Activated T-cell treated with anti-CD3 and anti-CD28 coated beads, Interleukin-2, amount 50 U/mL, for 72 hours (primary cell): ENCODE data around the gene MTERF4. TPM values are rescaled to one million over a fixed set of nuclear protein-coding genes. Genes with fewer than 3 reads are reported as not detected.
"Not testable (repeated sequence)": the region's sequence is repeated elsewhere in the genome, so short reads cannot be mapped to it uniquely, and the experiment has no call there.

Experiments
- ATAC-seq, 2 donors: fragments of 150-1000 bp; cut with Tn5 transposase; replicated peaks in 1 of 2; 2 replicates each; pipeline ENCODE4 v1.10.0; 2021; ENCODE audit warnings: moderate library complexity in 2 of 2, mild to moderate bottlenecking in 1 of 2
- DNase-seq, 2 donors: peaks; one replicate each; pipeline ENCODE4 v3.0.0; 2021 to 2022; ENCODE audit warnings: mixed read lengths in 1 of 2
- H3K27ac Mint-ChIP-seq: one replicate; pipeline ENCODE4 v1.8.0; 2022; ENCODE audit warnings: mild to moderate bottlenecking, moderate library complexity, mixed read lengths
- H3K27me3 Mint-ChIP-seq: one replicate; pipeline ENCODE4 v1.8.0; 2022; ENCODE audit warnings: low read depth, mixed read lengths
- H3K36me3 Mint-ChIP-seq, 2 donors: one replicate each; pipeline ENCODE4 v1.8.0; 2022; ENCODE audit warnings: mixed read lengths in 2 of 2, mild to moderate bottlenecking in 1 of 2; ENCODE audit not compliant: insufficient read depth in 2 of 2
- H3K4me1 Mint-ChIP-seq: one replicate; pipeline ENCODE4 v1.8.0; 2022; ENCODE audit warnings: low read depth, mixed read lengths
- H3K4me3 Mint-ChIP-seq, 2 donors: one replicate each; pipeline ENCODE4 v1.8.0; 2022; ENCODE audit warnings: mild to moderate bottlenecking in 2 of 2, mixed read lengths in 2 of 2, moderate library complexity in 2 of 2
- H3K9me3 Mint-ChIP-seq, 2 donors: one replicate each; pipeline ENCODE4 v1.8.0; 2022; ENCODE audit warnings: mixed read lengths in 2 of 2
- total RNA-seq, 2 donors: library from RNA; stranded (reverse); gene quantifications; one replicate each; pipeline ENCODE4 v1.2.3, GENCODE V29; 2022

MTERF4 gene
- total RNA-seq, 2 donors from 2014 or later: 48.7 to 53.7 TPM

DNA sequence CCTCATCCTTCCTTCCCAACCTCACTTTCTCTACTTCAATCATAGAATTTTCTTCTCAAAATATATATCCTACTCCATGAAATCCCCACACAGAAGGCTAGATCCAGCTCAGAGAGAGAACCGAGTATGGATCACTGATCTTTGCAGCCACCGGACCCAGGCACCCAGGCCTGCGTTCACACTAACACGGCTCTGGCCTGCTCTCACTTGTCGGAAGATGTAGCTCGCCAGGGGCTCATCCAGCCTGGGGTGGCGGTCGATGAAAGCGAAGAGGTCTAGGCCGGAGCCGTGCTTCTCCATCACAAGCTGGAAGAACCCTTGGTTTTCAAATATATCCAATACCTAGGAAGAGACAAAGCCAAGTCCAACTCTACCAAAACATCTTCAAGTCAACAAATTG is 12.7 kb upstream of the MTERF4 start:
- ATAC-seq (no peak), DNase-seq (no peak)
- Mint-ChIP-seq H3K4me1 (peaks cover 22% of the 10 kb centered on the region), H3K9me3 (no peaks in the 10 kb centered on the region), H3K27ac (peak overlapping the region; percentile 43), H3K4me3 (no peak overlapping the region), H3K36me3 (peaks cover 20 to 30% of the 10 kb centered on the region in 2 donors), H3K27me3 (no peaks in the 10 kb centered on the region)

DNA sequence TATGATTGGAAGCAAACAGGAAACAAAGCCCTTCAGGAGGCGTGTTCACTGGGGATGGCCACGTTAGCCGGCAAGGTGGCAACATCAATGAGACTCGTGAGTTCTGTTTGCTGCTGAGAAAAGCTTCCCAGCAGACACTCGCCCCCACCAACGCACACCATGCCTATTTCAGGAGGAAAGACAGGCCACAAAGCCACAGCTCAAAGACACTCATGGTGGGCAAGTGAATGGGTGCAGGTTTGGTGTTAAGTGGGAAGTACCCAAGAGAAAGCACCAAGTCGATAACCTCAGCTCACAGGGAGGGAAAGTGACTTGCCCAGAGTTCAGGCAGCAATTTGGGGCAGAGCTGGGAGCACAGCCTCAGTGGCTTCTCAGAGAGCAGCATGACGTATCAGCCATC is 10.5 kb upstream of the MTERF4 start:
- Mint-ChIP-seq H3K27me3 (no peaks in the 10 kb centered on the region), H3K27ac (peak overlapping the region; percentile 11), H3K4me3 (peak overlapping the region; percentile 67 to 84), H3K9me3 (no peaks in the 10 kb centered on the region), H3K36me3 (peaks cover 24 to 42% of the 10 kb centered on the region in 2 donors), H3K4me1 (peaks cover 44% of the 10 kb centered on the region)
- ATAC-seq: peak; percentile 76 to 78
- peak; percentile 67 to 73 for DNase-seq

DNA sequence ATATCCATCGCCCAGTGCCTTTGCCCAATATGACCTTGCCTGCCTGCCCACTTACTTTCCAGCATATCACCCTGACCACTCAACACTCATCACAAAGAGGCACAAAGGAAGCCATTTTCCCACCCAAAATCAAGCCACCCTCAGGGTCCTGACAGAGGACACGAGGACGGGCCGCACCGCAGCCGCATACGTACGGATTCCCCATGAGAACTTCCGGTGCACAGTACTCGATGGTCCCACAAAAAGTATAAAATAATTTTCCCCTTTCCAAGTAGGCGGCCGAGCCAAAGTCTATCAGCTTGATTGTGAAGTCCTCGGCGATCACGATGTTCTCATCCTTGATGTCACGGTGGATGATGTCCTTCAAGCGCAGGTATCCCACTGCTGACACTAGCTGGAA is 10.0 kb upstream of the MTERF4 start:
- Mint-ChIP-seq H3K9me3 (no peaks in the 10 kb centered on the region), H3K27me3 (no peaks in the 10 kb centered on the region), H3K4me3 (peak overlapping the region; percentile 67 to 84), H3K36me3 (peaks cover 24 to 42% of the 10 kb centered on the region in 2 donors), H3K27ac (peak overlapping the region; percentile 11), H3K4me1 (peaks cover 44% of the 10 kb centered on the region)
- DNase-seq: no peak
- ATAC-seq: no peak

DNA sequence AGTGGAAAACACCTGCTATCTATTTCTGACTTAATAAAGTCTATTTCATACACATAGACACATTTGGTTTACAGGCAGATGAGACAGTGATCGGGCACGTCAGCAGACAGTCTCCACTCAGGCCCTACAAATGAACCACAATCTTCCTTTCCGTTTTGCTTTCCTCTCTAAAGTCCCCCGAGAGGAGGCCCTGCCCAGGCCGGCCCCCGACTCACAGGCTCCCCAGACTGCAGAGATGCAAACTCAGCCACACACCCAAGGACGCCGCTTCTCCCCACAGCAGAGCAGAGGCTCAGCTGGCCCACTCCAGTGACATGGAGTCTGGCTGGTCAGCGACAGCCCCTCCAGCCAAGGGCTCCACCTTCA is 9.3 kb upstream of the MTERF4 start:
- H3K9me3 Mint-ChIP-seq: no peaks in the 10 kb centered on the region
- ATAC-seq: peak in 1 of 2 donors; percentile 22
- H3K4me1 Mint-ChIP-seq: peaks cover 46% of the 10 kb centered on the region
- peak overlapping the region; percentile 67 to 84 for H3K4me3 Mint-ChIP-seq
- peaks cover 21 to 44% of the 10 kb centered on the region in 2 donors for H3K36me3 Mint-ChIP-seq
- H3K27me3 Mint-ChIP-seq: no peaks in the 10 kb centered on the region
- no peak for DNase-seq
- H3K27ac Mint-ChIP-seq: peak overlapping the region; percentile 11

DNA sequence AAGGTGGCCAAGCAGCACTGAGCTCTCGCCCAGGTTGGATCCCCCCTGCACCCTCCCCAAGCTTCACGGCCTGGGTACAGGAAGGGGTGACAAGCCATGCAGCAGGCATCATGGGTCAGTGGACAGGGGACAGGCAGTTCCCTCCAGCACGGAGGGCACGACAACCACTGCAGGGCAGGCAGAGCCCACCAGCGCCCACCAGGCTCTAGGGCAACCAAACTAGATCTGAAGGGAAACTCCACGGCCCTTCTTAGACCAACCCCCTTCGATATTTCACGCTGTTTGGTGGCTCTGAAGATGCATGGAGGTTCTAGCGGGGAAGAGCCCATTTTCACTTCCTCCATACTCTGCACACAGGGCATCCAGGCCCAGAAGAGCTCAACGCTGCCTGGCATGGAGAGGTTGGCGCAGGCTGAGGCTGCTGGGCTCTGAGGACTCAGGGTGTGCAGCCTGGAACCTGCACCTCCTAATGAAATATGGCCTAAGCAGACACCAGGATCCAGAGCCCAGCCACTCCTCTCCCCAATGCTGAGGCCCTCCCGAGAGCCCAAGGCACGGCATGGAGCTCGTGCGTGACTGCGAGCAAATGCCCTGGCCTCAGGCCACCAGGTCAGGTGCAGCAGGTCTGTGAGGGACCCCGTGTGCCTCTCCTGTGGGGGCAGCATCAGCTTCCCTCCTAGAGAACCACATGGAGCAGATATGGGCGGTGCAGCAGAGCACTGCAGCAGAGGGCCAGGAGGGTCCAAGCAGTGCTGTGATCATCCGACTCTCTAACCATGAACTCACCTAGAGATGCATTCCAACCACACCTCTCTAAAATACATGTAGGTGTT is 8.7 kb upstream of the MTERF4 start:
- DNase-seq: no peak
- ATAC-seq: peak in 1 of 2 donors; percentile 19

DNA sequence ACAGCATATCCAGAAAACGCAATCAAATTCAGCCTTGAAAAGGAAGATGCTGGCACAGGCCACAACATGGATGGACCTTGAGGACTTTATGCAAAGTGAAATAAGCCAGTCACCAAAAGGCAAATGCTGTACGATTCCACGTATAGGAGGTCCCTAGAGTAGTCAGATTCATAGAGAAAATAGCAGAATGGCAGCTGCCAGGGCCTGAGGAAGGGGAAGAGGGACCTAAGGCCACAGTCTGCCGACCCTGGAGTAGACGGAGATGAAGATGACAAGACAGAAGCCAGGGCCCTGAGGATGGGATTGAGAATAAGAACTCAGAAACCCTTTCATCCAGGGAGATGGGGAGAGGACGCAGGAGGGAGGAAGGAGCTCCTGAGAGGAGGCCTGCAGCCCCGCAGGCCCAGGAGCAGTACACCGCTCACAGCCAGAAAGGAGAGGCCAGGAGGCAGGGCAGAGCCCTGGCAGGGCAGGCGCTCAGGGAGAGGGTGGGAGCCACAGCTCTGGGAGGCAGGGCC is 8.1 kb upstream of the MTERF4 start:
- Mint-ChIP-seq H3K27me3 (no peaks in the 10 kb centered on the region), H3K4me3 (peak overlapping the region; percentile 67 to 84), H3K4me1 (peaks cover 58% of the 10 kb centered on the region), H3K27ac (peak overlapping the region; percentile 82), H3K9me3 (no peaks in the 10 kb centered on the region), H3K36me3 (peaks cover 18 to 42% of the 10 kb centered on the region in 2 donors)
- no peak for DNase-seq
- no peak for ATAC-seq

More for the DNA sequence above, 8.7 kb upstream of the MTERF4 start:
- Mint-ChIP-seq H3K27me3 (no peaks in the 10 kb centered on the region), H3K4me3 (peak overlapping the region; percentile 67 to 84), H3K36me3 (peaks cover 20 to 39% of the 10 kb centered on the region in 2 donors), H3K9me3 (no peaks in the 10 kb centered on the region), H3K4me1 (peaks cover 51% of the 10 kb centered on the region), H3K27ac (no peak overlapping the region)

DNA sequence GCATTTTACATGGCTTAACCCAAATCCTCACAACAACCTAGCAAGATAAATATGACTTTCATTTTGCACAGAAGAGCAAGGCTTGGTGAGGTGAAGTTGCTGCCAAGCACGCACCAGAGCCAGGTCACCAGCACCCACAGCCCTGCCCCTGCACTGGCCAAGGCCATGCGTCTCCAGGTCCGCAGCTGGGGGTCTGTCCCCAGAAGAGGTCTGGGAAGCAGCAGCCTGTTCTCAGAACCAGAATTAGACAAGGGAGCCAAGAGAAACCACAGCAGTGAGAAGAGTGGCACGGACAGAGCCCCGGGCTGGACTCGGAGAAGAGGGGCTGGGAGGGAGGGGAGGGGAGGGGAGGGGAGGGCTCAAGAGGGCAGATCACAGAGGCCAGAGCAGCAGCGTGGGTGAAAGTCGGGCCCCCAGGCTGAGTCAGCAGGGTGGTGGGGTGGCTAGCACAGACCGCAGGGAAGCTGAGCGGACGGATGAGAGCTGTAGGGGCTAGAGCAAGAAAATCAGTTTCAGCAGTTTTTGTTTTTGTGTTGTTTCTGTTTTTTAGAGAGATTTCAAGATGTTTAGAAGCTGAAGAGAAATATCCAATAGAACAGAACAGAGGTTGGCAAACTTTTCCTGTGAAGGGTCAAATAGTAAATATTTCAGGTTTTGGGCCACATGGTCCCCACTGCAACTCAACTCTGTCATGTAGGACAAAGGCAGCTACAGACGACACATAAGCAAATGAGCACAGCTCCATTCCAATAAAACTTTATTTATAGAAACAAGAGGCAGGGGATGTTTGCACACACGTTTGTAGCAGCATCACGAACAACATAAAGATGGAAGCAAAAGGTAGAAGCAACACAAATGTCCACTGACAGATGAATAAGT is 7.4 kb upstream of the MTERF4 start:
- DNase-seq (peak in 1 of 2 donors; percentile 64), ATAC-seq (peak; percentile 55 to 62)
- Mint-ChIP-seq H3K4me1 (peaks cover 61% of the 10 kb centered on the region), H3K9me3 (no peaks in the 10 kb centered on the region), H3K27me3 (no peaks in the 10 kb centered on the region), H3K4me3 (peak overlapping the region; percentile 67 to 84), H3K36me3 (peaks cover 15 to 37% of the 10 kb centered on the region in 2 donors), H3K27ac (peak overlapping the region; percentile 84)

DNA sequence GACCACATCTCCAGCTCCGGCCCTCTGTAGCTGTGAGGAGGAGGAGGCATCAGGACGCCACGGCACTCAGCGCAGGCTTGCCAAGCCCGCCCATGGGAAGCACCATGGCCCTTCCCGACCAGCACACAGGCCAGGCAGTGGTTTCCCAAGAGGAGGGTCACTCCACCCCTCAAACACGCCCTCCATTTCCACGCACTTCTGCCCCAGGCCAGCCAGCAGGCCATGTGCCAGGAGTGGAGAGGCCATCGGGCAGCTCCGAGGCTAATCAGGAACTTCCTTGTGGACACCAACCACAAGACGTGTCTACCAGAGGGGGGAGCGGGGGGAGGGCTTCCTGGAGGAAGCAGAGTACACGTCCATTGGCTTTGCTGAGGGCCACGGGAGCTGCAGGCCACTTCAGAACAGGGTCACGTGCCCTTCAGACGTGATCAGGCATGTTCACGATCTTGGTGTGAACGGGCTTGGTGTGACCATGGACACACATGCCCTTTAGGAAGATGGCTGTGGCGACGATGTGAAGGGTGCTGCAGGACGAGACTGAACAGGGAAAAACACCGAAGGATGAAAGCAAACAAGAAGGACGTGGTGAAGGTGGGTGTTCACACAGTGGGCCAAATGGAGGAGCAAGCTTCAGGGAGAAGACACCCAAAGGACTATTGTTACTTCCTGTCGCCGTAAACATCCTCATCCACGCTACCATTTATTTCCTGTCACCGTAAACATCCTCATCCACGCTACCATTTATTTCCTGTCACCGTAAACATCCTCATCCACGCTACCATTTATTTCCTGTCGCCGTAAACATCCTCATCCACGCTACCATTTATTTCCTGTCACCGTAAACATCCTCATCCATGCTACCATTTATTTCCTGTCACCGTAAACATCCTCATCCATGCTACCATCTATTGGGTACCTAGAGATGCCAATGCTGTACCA is 6.5 kb upstream of the MTERF4 start:
- Mint-ChIP-seq H3K4me1 (peaks cover 69% of the 10 kb centered on the region), H3K9me3 (no peaks in the 10 kb centered on the region), H3K27me3 (no peaks in the 10 kb centered on the region), H3K4me3 (peak overlapping the region; percentile 67 to 84), H3K27ac (peak overlapping the region; percentile 84), H3K36me3 (peaks cover 15 to 37% of the 10 kb centered on the region in 2 donors)
- ATAC-seq (no peak), DNase-seq (no peak)

DNA sequence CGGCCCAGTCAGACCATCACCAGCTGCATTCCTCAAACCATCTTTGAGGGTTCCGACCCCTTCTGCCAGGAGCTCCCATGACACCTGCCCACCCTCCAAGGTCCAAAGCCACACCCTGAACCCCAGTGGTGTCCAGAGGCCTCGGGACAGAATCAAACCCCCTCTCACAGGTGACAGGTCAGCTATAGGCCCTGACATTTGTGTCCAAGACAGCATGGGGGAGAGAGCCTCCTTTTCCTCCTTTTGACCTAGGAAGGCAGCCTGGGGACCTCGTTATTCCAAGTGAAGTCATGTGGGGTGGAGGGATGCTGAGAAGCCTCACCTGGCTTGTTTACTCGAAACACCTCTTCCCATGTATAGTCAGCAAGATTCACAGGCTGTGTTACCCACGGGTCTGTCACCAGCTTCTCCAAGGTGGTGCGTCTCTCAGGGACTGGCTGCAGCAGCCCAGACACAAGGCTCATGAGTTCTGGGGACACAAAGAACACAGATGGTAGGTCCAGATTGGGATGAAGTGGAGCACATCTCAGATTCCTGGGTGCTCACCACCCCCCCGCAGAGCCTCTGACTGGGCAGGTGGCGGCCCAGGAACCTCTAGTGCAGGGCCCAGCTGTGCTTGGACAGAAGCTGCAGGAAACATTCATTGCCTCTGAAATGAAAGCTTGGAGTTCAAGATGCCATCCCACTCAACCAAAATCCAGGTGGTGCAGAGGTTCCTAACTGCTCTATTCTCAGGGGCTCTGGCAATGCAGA is 5.1 kb upstream of the MTERF4 start:
- Mint-ChIP-seq H3K27ac (peak overlapping the region; percentile 71), H3K4me1 (peaks cover 67% of the 10 kb centered on the region), H3K9me3 (no peaks in the 10 kb centered on the region), H3K36me3 (peaks cover 13 to 35% of the 10 kb centered on the region in 2 donors), H3K4me3 (no peak overlapping the region), H3K27me3 (no peaks in the 10 kb centered on the region)
- no peak for DNase-seq
- no peak for ATAC-seq

DNA sequence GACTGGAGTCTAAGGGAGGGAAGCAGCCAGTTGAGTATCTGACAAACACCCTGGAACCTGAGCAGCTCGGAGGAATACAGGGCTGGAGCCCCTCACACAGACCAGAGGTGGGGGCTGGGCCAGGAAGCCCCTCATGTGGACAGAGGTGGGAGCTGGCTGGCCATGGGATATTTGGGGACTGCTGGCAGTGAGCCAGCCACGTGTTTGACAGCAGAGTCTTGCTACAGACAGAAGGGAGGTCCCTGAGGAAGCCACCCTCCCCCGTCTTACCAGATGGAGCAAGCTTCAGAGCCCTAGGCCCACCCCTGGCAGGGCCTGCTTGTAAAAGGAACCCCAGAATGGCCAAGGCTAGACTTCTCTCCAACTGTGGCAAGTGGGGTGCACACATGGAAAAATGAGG is 3.6 kb upstream of the MTERF4 start:
- no peak for ATAC-seq
- H3K36me3 Mint-ChIP-seq: peaks cover 12 to 30% of the 10 kb centered on the region in 2 donors
- H3K4me3 Mint-ChIP-seq: no peak overlapping the region
- no peak overlapping the region for H3K27ac Mint-ChIP-seq
- no peak for DNase-seq
- H3K4me1 Mint-ChIP-seq: peaks cover 67% of the 10 kb centered on the region
- no peaks in the 10 kb centered on the region for H3K9me3 Mint-ChIP-seq
- no peaks in the 10 kb centered on the region for H3K27me3 Mint-ChIP-seq

DNA sequence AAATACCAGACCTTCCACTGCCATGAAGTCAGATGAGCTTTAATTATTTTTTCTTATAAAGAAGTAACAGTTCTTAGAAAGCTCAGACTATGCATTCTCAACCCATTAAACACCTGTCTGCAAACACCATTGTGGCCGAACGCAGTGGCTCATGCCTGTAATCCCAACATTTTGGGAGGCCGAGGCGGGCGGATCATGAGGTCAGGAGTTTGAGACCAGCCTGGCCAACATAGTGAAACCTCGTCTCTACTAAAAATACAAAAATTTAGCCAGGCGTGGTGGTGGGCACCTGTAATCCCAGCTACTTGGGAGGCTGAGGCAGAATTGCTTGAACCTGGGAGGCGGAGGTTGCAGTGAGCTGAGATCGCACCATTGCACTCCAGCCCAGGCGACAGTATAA is 2.5 kb upstream of the MTERF4 start:
- not testable (repeated sequence) for H3K9me3 Mint-ChIP-seq, H3K27ac Mint-ChIP-seq, DNase-seq, ATAC-seq, H3K27me3 Mint-ChIP-seq
- Mint-ChIP-seq H3K36me3 (peaks cover 6 to 23% of the 10 kb centered on the region in 2 donors), H3K4me3 (peak overlapping the region in 1 of 2 donors; percentile 97), H3K4me1 (peaks cover 69% of the 10 kb centered on the region)
